CD4-positive, alpha-beta T cell treated with Interleukin-1 beta for 1 hour (primary cell): ENCODE measurements around the gene DTNB.
"Not testable (repeated sequence)": the region's sequence is repeated elsewhere in the genome, so short reads cannot be mapped to it uniquely, and the experiment has no call there.

ENCODE experiments used
- DNase-seq, 2 donors: peaks; one replicate each; pipeline ENCODE4 v3.0.0-alpha.2; 2020 to 2022

Gene DTNB

DNA sequence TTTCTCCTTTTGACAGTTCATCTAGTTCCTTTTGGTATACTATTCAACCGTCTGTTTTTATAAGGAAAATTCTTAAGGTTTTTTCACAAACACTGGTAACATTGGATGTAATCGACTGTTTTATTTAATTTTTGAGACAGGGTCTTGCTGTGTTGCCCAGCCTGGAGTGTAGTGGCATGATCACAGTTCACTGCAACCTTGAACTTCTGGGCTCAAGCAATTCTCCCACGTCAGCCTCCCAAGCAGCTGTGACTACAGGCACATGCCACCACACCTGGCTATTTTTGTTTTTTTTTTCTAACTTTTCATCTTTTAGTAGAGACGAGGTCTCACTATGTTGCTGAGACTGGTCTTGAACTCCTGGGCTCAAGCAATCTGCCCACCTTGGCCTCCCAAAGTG is 227.3 kb downstream of the DTNB start:
- DNase-seq: no peak

DNA sequence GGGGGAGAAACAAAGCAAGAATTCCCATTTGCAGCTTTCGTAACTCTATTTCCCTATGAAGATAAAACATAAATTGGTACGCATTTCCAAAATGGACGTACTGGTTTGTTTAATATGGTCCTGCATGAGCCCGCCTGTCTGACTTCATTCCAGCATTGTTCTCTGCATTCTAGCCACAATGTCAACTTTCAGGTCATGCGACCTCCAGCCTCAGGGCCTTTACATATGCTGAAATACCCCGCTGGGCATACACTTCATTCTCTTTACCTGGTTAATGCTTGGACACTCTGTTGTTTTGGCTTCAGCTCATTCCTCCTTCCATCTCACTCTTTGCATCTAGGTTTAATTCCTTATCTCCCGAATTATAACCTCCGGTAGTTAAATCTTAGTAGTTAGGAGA is 227.9 kb downstream of the DTNB start:
- DNase-seq: no peak

DNA sequence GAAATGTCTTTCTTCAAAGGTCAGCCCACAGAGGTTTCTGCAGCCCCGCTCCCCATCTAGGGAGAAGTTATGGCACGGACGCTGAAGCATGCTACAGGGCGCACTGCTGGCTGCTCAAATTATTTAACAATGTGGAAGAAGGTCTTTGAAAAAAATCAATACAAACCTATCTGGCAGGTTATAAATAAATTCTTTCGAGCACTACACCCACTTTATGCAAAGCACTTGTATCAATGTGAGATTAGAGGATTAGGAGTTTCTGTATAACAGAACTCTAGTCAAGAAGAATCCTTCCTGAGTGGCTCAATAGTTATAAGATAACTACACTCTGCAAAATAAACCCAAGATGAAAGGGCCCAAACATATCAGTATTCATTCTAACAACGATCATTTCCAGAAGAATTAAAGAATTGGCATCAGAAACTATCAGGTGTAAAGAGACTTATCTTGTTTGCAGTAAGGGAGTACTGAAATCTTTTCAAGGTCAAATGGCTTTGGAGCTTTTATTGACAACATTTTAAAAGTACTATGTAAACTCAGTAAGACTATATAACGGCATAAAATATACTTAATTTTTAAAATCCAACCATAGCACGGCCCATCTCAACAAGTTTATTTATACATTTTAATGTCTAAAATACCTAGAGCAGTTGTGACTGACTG is 228.6 kb downstream of the DTNB start:
- no peak for DNase-seq

DNA sequence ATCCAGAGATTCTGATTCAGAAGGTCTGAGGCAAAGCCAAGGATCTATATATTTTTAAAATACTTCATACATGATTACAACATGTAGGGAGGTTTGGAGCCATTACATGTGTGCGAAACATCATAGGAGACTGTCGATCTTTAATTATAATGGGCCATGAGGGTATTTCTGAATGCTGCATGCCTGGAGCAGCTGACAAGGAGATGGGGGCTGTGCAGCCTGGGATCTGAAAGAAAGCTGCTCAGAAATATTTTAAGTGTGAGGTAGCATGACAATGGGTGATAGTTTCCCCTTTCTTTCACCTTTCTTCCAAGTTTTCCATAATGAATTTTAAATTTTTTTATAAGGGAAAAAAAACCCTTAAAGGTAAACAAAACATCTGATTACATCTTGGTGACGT is 229.6 kb downstream of the DTNB start:
- no peak for DNase-seq

DNA sequence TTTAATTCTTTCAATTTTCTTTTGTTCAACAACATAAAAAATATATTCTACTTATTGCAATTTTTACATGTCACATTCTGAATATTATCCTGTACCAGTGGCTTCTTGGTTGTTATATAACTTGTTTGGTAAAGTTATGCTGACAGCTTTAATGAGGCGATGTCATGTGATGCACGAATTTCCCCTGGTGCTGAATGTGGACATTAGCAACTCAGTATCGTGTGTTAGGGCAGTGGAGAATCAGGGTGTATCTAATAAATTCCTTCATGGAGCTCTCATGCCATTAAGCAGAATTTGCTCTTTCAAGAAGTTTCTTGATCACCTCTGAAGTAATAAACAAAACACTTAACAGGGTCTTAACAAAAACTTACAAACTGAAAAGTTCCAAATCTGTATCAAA is 232.0 kb downstream of the DTNB start:
- DNase-seq: no peak

DNA sequence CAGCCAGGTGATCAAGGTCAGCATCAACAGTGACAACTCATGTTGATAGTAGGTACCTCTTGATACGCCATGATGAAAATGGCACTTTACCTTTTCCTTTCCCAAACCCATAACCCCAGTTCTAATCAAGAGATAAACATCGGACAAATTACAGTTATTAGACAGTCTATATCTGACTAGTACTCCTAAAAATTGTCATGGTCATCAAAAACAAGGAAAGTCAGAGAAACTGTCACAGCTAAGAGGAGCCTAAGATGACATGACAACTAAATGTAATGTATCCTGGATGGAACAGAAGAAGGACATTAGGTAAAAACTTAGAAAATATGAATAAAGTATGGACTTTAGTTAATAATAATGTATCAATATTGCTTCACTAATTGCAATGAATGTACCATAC is 234.6 kb downstream of the DTNB start:
- DNase-seq: no peak

DNA sequence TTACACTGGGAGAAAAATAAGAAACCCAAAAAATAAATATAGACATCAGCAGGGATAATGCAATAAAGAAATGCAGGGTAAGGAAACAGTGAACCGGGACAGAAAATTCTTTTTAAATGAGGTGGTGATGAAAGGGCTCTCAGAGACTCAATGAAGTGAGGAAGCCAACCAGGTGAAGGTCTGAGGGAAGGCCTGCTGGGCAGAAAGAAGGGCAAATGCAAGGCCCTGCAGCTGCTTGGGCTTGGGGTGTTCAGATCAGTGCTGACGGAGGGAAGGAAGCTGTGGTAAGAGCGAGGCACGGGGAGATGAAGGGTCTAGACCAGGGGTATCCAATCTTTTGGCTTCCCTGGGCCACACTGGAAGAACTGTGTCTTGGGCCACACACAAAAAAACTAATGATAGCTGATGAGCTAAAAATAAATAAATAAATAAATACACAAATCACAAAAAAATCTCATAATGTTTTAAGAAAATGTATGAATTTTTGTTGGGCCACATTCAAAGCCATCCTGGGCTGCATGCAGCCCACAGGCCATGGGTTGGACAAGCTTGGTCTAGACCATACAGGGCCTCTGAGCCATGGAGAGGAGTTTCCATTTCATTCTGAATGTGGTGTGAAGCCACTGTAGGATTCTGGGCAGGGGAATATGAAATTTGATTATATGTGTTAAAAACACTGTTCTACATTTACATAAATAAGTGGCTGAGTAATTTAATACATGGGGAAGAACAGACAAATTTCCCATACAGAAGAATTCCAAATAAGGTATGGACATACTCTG is 235.3 kb downstream of the DTNB start:
- no peak for DNase-seq

DNA sequence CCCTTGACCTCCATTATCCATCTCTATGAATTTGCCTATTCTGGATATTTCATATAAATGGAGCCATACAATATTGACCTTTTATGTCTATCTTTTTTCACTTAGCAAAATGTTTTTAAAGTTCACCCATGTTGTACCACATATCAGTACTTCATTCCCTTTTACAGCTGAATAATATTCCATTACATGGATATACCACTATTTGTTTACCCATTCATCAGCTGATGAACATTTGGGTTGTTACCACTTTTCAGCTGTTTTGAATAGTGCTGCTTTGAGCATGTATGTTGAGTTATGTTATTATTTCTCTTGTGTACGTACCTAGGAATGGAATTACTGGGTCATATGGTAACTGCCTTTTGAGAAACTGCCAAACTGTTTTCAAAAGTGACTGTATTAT is 238.0 kb downstream of the DTNB start:
- DNase-seq: no peak

DNA sequence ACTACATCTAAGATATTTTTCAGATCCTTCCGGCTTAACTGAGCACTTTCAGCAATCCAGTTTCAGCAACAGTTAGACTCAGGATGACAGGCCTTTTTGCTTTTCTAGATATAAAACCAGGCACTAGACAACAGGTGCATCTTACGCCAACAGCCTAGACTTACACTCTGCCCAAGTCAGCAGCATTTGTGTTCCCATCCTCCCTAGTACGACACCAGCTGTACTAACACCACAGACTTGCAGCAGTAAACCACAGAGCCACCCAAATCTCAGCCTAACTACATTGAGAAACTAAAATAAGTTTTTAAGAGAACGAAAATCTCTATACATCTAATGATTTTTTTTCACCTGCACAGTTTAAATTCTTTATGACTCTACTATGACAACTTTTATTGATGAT is 241.8 kb downstream of the DTNB start:
- DNase-seq: no peak

DNA sequence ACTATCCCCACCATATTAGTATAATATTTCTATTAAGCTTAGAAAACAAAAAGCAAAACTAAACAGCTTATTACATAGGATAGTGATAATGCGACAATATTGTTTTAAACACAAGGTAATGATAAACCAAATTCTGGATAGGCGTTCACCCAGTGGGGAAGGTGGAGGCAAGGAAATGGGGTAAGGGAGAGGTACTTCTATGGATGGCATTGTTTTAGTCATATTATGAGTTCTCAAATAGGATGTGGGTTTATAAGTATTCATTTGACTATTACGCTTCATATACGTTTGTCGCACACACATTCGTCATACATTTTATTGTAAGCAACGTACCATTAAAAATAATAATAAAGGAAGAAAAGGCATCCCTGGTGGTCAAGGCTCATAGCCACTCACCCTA is 242.8 kb downstream of the DTNB start:
- no peak for DNase-seq

DNA sequence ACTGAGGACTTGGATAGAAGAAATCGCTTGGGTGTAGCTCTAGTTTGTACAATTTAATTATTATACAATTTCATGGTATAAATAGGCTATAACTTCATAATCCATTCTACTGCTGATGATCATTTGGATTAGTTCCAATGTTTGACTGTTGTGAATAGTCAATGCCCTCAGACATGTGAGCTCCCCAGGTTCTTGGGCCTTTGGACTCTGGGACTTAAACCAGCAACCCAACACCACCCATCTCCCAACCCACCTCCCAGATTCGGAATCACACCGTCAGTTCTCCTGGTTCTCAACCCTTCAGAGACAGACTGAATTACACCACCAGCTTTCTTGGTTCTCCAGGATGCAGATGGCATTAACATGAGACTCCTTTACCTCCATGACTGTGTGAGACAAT is 247.1 kb downstream of the DTNB start:
- DNase-seq: no peak

DNA sequence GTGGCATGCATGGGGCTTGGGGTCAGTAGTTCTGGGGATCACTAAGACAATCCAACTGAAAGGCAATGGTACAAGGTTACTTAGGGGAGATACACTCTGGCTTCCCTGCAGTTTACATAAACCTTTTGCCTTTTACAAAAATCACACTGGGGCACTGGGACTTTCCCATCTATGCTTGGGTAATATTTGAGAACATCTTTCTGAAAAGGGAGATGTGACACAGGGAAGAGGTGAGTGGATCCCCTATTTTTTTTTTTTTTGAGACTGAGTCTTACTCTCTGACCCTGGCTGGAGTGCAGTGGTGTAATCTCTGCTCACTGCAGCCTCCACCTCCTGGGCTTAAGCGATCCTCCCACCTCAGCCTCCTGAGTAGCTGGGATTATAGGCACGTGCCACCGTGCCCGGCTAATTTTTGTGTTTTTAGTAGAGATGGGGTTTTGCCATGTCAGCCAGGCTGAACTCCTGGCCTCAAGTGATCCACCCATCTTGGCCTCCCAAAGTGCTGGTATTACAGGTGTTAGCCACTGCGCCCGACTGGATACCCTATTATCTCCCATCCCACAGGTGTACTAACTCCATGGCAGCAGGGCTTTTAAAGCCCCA is 248.8 kb downstream of the DTNB start:
- DNase-seq: no peak

DNA sequence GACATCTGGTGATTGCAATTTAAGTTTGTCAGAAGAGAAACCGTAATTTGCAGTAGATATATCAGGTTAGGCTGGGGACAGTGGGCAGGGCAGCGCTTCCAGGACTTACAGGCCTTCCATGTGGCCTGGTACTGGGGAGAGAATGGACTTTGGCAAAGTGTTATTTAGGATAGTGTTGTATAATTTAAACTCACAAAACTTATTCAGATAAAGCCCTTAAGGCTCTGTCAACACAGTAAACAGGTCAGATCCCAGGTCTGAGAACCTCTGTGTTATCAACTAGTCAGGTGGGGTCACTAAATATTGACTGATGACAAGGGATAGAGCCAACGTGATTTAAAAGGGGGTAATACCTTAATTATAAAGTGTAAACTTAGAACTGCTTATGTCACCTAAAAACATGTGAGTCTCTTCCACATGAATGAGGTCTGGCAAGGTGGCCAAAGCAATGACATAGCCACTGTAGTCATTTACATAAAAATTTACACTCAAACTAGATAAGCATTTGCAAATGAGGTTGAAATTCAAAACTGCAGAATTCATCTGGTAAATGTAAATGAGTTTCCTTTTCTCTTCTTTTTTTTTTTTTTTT is 251.5 kb downstream of the DTNB start:
- peak in 1 of 2 donors; percentile 20 for DNase-seq

DNA sequence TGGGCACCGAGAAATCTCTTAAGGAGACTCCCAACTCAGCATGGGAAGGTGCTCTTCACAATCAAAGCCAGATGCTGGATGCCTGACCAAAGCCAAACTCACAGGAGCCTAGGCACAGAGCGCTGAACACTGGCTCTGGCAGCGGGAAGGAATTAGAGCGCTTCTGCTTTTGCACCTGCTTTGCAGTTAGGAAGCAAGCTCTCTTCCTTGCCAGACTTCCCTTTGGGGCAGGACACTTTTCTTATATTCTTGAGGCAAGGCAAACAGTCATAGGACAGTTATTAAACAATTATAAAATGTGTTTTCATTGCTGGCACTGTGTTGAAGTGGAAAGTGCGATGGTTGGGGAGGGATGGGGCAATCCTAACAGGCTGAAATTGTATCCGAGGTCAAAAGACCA is 252.1 kb downstream of the DTNB start:
- DNase-seq: no peak

DNA sequence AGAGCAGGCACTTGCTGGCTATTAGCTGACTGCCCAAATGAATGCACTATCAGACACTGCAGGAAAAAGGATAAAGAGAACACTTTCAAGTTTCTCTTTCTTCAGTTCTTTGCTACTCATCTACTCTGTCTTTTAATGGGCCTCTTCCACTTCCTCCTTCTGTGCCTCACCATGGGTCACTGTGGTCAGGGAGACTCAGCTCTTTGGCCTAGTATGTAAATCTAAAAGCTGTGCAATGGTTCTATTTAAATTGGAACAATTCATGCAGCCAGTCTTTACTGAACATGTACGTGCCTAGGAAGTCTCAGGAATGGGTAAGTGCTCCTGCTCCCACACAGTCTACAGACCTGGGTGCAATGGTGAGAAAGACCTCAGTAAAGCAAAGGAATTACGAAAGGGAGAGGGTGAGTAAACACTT is 252.5 kb downstream of the DTNB start:
- peak in 1 of 2 donors; percentile 36 for DNase-seq

DNA sequence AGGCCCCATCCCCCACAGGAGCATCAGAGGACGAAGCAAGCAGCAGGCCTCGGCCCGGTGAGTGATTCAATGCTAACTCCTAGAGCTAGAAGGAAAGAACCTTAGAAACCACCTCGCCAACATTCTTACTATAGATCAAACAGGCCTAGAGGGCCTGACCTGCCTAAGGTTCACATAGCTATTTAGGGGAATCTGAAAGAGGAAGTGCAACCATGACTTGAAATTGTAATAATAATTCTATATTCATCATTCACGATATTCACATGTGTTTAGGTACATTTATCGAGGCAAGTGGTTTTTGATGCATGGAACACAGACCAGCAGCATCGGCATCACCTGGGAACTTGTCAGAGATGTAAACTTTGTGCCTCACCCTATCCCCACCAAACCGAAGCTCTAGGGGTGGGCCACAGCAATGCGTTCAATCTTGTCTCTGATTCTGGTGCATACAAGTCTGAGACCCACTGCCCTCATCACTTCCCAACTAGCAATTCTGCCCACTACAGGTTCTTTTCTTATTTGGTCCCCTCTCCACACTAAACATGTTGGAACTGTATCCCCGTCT is 253.6 kb downstream of the DTNB start:
- DNase-seq: peak in 1 of 2 donors; percentile 68

DNA sequence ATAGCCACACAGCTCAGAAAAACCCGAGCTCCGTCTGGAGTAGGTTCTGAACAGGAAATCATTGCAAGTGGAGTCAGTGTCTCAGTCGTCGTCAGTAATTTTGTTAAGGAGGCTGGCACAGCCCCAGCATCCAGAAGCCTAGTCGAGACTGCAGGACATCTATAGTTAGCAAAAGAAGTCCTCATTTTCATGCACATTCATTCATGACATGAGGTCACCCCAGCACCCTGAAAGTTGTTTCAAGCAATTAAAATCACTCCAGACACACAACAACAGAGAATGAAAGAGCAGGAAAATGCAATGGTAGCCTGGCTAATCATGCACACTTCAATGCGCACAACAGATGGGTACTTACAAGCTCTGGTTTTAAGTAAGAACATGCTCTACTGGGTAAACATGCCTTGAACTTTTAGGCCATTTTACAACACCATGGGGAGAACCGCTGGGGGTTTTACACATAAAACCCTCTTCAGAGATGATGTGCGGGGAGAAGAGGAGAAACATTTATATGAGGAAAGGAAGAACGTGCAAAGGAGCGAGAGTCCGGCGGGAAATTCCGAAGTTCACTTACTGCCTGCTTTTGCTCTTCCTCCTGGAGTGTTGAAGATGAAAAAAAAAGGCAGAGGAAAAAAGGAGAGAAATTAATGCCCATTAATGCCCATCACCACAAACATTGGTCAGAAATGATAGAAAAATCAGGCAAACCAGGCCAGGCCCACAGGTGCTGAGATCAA is 254.3 kb downstream of the DTNB start:
- DNase-seq: no peak

DNA sequence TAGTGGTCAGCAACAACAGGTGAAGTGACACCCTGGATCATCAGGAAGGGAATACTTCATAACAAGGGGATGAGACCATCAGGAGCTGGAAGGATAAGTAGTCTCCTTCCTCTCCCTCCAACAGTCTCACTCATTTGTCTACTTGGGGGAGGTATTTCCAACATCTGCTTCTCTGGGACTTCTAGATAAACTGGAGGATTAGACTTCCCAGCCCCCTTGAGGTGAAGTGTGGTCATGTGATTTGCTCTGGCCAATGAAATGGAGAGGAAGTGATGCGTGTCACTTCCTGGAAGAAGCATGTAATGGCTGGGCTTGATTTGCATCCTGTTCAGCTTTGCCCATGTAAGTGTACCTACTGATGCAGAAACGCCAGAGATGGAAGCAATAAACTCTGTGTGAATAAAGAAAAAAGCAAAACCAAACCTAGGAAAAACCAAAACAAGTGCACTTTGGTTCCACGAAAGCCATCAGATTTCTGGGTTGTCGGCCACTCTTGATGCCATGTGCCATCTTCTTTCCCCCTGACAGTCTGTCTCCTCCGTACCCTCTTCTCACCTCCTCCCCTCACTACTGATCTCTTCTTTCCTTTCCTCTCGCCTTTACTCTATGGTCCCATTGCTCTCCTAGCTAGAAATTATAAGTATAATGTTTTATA is 255.5 kb downstream of the DTNB start:
- no peak for DNase-seq

DNA sequence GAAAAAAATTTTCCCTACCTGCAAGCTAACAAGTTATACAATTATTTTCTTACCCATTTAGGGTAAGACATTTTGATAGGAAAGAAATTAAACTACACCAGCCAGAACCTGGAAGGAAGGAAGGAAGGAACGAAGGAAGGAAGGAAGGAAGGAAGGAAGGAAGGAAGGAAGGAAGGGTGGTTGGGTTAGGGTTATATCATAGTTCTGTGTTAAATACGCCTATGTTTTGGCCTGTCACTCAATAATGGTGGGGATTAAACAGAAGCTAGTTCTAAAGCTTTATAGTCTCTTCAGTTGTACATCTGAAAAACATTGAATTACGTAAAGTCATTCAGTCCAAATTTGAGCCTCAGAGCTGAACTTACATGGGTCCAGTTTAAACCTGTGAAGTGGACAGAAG is 256.7 kb downstream of the DTNB start:
- no peak for DNase-seq

DNA sequence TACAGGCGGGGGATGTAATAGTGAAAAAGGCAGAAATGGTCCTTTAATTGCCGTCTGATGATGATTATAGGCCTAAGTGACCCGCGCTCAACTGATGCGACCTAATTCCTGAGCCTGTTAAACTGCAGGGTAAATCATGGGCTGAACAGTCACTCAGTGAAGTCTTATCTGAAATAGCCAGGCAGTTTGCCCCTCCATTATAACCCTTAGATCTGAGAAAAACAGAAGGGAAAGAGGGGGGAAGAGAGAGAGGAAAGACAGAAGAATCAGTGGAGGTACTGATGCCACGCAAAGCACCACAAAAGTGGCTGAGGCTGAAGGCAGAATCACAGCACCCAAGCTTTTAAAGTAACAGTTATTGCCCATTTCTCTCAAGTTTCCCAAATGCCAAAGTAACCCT is 258.6 kb downstream of the DTNB start:
- DNase-seq: no peak

DNA sequence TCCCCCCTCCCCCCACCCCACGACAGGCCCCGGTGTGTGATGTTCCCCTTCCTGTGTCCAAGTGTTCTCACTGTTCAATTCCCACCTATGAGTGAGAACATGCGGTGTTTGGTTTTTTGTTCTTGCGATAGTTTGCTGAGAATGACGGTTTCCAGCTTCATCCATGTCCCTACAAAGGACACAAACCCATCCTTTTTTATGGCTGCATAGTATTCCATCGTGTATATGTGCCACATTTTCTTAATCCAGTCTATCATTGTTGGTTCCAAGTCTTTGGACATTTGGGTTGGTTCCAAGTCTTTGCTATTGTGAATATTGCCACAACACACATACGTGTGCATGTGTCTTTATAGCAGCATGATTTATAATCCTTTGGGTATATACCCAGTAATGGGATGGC is 260.0 kb downstream of the DTNB start:
- DNase-seq: not testable (repeated sequence)

DNA sequence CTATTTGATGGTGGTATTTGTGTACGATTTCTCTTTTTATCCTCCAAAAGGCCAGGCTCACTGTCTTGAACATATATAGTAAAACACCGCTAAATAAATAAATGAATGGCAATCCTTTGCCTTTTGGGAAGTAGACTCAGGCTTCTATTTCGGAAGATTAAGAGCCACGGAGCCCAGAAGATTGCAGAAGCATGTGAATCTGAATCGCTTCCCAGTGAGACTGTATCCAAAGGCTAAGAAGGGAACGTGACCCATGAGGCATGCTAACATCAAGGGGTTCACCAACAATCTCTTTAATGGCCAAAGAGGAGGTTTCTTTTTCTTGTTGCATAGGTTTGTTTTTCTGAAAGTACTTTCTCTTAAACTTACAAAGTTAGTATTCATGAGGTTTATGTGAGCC is 261.6 kb downstream of the DTNB start:
- DNase-seq: no peak
